IMR-90 (cell line): ENCODE measurements around the gene OLFML1.

Experiments
- CEBPB ChIP-seq: IDR thresholded peaks from 2 replicates; pipeline ENCODE4 v1.6.1; 2012; ENCODE audit warnings: low read depth, low read length, improper control_type of control experiment
- CHD1 ChIP-seq: IDR thresholded peaks from 2 replicates; pipeline ENCODE4 v1.6.1; 2012; ENCODE audit warnings: low read depth, low read length, improper control_type of control experiment
- CTCF ChIP-seq: conservative IDR thresholded peaks from 2 replicates; pipeline ENCODE4 v1.5.1; 2012; ENCODE audit warnings: mild to moderate bottlenecking, low read depth, low read length, improper control_type of control experiment
- ELK1 ChIP-seq: fragments of 150-350 bp; IDR thresholded peaks from 2 replicates; pipeline ENCODE4 v1.6.1; 2016; ENCODE audit warnings: low read depth, mild to moderate bottlenecking, low read length, moderate library complexity, borderline replicate concordance
- MAFK ChIP-seq: IDR thresholded peaks from 2 replicates; pipeline ENCODE4 v1.6.1; 2012; ENCODE audit warnings: low read depth, low read length, improper control_type of control experiment
- MXI1 ChIP-seq: IDR thresholded peaks from 2 replicates; pipeline ENCODE4 v1.6.1; 2012; ENCODE audit warnings: low read depth, mild to moderate bottlenecking, low read length, moderate library complexity, borderline replicate concordance
- POLR2A ChIP-seq: IDR thresholded peaks from 2 replicates; pipeline ENCODE4 v1.6.1; 2012; ENCODE audit warnings: mild to moderate bottlenecking, low read depth, low read length
- RAD21 ChIP-seq: IDR thresholded peaks from 2 replicates; pipeline ENCODE4 v1.6.1; 2012; ENCODE audit warnings: low read length, improper control_type of control experiment
- RFX5 ChIP-seq: IDR thresholded peaks from 2 replicates; pipeline ENCODE4 v1.8.0; 2012; ENCODE audit warnings: low read depth, mild to moderate bottlenecking, low read length, moderate library complexity
- SMC3 ChIP-seq: fragments of 150-350 bp; IDR thresholded peaks from 2 replicates; pipeline ENCODE4 v1.6.1; 2016; ENCODE audit warnings: low read depth, mild to moderate bottlenecking, antibody characterized with exemption, low read length, moderate library complexity
- USF2 ChIP-seq: fragments of 150-350 bp; IDR thresholded peaks from 2 replicates; pipeline ENCODE4 v1.6.1; 2017; ENCODE audit warnings: mild to moderate bottlenecking, antibody characterized with exemption, low read length, low read depth

GRCh38 chr11:7448201-7448600, 37.1 kb upstream of the OLFML1 start:
- no peak for TF ChIP-seq CTCF
- TF ChIP-seq MXI1: no peak
- no peak for TF ChIP-seq MAFK
- no peak for TF ChIP-seq POLR2A
- no peak for TF ChIP-seq RAD21
- no peak for TF ChIP-seq CEBPB
- TF ChIP-seq CHD1: no peak
- no peak for TF ChIP-seq RFX5
- no peak for TF ChIP-seq USF2
- TF ChIP-seq SMC3: no peak
- no peak for TF ChIP-seq ELK1
